GM21360 (cell line): ENCODE data around the gene MYRIP.

ENCODE experiments used
- ATAC-seq: cut with Tn5 transposase; IDR thresholded peaks from one replicate; pipeline ENCODE4 v1.9.1; 2021; ENCODE audit warnings: mild to moderate bottlenecking, moderate library complexity; ENCODE audit not compliant: unreplicated experiment

The MYRIP gene

GRCh38 chr3:39961230-39961629 lies 151.8 kb downstream of the MYRIP start:
- ATAC-seq: no peak

GRCh38 chr3:39962581-39962980 lies 153.2 kb downstream of the MYRIP start:
- no peak for ATAC-seq

- no peak for ATAC-seq
Measured at GRCh38 chr3:39965461-39965860, 156.1 kb downstream of the MYRIP start.

GRCh38 chr3:39965997-39966396 lies 156.6 kb downstream of the MYRIP start:
- no peak for ATAC-seq

GRCh38 chr3:39970982-39971381 lies 161.6 kb downstream of the MYRIP start:
- no peak for ATAC-seq

GRCh38 chr3:39971559-39972031 lies 162.2 kb downstream of the MYRIP start:
- ATAC-seq: no peak

GRCh38 chr3:39972508-39972907 lies 163.1 kb downstream of the MYRIP start:
- no peak for ATAC-seq

GRCh38 chr3:39977058-39977794 lies 167.8 kb downstream of the MYRIP start:
- ATAC-seq: no peak

- ATAC-seq: no peak
Measured at GRCh38 chr3:39978308-39978707, 168.9 kb downstream of the MYRIP start.

GRCh38 chr3:39980058-39980457 lies 170.6 kb downstream of the MYRIP start:
- ATAC-seq: no peak

GRCh38 chr3:39980781-39981180 lies 171.4 kb downstream of the MYRIP start:
- ATAC-seq: no peak

GRCh38 chr3:39981547-39982184 lies 172.3 kb downstream of the MYRIP start:
- ATAC-seq: no peak

GRCh38 chr3:39982665-39983357 lies 173.4 kb downstream of the MYRIP start:
- ATAC-seq: no peak

GRCh38 chr3:39989746-39990145 lies 180.3 kb downstream of the MYRIP start:
- ATAC-seq: no peak

- ATAC-seq: no peak
Measured at GRCh38 chr3:39990532-39990931, 181.1 kb downstream of the MYRIP start.

- ATAC-seq: no peak
Measured at GRCh38 chr3:40008796-40009195, 199.4 kb downstream of the MYRIP start.

- no peak for ATAC-seq
Measured at GRCh38 chr3:40009991-40010390, 200.6 kb downstream of the MYRIP start.

- ATAC-seq: no peak
Measured at GRCh38 chr3:40012381-40012780, 203.0 kb downstream of the MYRIP start.

GRCh38 chr3:40016391-40016790 lies 207.0 kb downstream of the MYRIP start:
- ATAC-seq: no peak

GRCh38 chr3:40018369-40018768 lies 209.0 kb downstream of the MYRIP start:
- no peak for ATAC-seq

GRCh38 chr3:40019376-40019775 lies 210.0 kb downstream of the MYRIP start:
- no peak for ATAC-seq

- ATAC-seq: no peak
Measured at GRCh38 chr3:40020689-40021088, 211.3 kb downstream of the MYRIP start.
